Stimulated activated CD4-positive, alpha-beta T cell treated with anti-CD3 and anti-CD28 coated beads, Interleukin-1b, Interleukin-23, amount 100 ng/mL, for 48 hours (primary cell): Measurements from ENCODE around the gene PLXNA1.

Source experiments
- DNase-seq: peaks from one replicate; pipeline ENCODE4 v3.0.0-alpha.2; 2020

The PLXNA1 gene

GRCh38 chr3:126988451-126989021 lies 5.6 kb downstream of the PLXNA1 start:
- DNase-seq: no peak

GRCh38 chr3:126989316-126990023 lies 6.6 kb downstream of the PLXNA1 start:
- no peak for DNase-seq

- no peak for DNase-seq
These were observed 7.2 kb downstream of the PLXNA1 start for GRCh38 chr3:126990024-126990700.

- no peak for DNase-seq
These were observed 8.0 kb downstream of the PLXNA1 start for GRCh38 chr3:126990890-126991289.

GRCh38 chr3:126991366-126992200 lies 8.7 kb downstream of the PLXNA1 start:
- DNase-seq: no peak

- DNase-seq: no peak
These were observed 9.3 kb downstream of the PLXNA1 start for GRCh38 chr3:126992216-126992615.

- no peak for DNase-seq
These were observed 9.9 kb downstream of the PLXNA1 start for GRCh38 chr3:126992776-126993175.

GRCh38 chr3:126993436-126993835 lies 10.5 kb downstream of the PLXNA1 start:
- no peak for DNase-seq

GRCh38 chr3:126994661-126995245 lies 11.8 kb downstream of the PLXNA1 start:
- DNase-seq: no peak

GRCh38 chr3:126995254-126995780 lies 12.4 kb downstream of the PLXNA1 start:
- no peak for DNase-seq

- no peak for DNase-seq
These were observed 13.1 kb downstream of the PLXNA1 start for GRCh38 chr3:126995926-126996512.

GRCh38 chr3:126996905-126997304 lies 14.0 kb downstream of the PLXNA1 start:
- no peak for DNase-seq

GRCh38 chr3:126997455-126998038 lies 14.6 kb downstream of the PLXNA1 start:
- no peak for DNase-seq

- no peak for DNase-seq
These were observed 15.4 kb downstream of the PLXNA1 start for GRCh38 chr3:126998320-126998719.

- DNase-seq: no peak
These were observed 15.8 kb downstream of the PLXNA1 start for GRCh38 chr3:126998728-126999127.

- no peak for DNase-seq
These were observed 16.5 kb downstream of the PLXNA1 start for GRCh38 chr3:126999383-126999782.

GRCh38 chr3:127000119-127000518 lies 17.2 kb downstream of the PLXNA1 start:
- DNase-seq: no peak

- DNase-seq: no peak
These were observed 17.8 kb downstream of the PLXNA1 start for GRCh38 chr3:127000761-127001160.

GRCh38 chr3:127001486-127002194 lies 18.7 kb downstream of the PLXNA1 start:
- no peak for DNase-seq

GRCh38 chr3:127002195-127003174 lies 19.6 kb downstream of the PLXNA1 start:
- no peak for DNase-seq
